ENCODE measurements around the gene DIP2C. TPM values are rescaled to one million over a fixed set of nuclear protein-coding genes. Genes with fewer than 3 reads are reported as not detected.

The DIP2C gene
- polyA plus RNA-seq, 3 donors, result 0.11 TPM; not detected in 2

DNA sequence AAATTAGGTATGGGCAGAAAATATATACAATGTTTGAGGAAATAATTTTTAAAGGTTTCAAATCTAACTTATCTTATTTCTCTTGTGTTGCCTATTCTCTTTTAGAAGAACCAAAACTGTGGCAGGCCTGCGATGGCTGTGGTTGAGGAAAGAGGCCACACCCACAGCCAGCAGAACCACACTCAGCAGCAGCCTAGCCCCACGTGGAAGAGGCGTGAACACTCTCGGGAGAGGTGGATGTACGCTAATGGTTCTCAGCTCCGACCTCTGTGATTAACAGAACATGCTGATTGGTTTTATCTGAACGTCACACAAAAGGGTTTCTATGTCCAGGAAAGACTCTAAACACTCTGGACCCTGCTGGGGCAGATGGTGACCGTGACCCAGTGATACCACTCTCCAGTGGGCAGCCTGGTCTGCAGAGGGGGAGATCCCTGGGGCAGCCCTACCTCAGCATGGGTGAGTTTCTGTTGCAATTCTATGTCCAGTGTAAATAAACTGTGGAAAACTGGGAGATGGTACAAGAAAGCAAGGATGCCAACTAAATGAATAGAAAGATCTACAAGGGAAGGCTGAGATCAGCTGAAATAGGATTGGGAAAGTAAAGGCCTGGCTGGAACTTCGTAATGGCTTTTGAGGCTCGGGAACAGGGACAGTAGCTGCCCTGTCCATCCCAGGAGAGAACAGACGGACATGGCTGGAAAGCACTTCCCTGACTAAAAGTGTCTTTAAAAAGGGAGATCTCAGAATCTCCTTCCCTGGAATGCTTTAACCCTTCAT is 26.6 kb downstream of the DIP2C start:
- no peak overlapping the region for H2AFZ ChIP-seq (ENCODE audit: insufficient read depth, low read depth, low read length, poor library complexity, severe bottlenecking)

DNA sequence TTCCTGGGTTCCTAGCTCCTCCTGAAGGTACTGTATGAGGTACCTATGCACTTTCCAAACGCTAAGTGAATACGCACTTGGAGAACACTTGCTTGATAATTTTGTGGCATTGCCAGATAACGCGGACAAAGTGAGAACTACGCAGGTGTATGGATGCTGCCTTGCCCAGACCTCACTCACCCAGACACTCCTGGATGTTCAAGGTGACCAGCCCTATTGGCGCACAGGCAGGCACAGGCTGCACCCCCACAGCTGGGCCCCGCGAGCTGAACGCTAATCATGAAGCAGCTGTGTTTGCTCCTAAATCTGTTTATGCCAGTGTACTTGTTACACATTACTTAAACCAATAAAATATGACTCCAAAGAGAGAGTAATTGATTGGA is 27.3 kb downstream of the DIP2C start:
- H3K4me1 ChIP-seq (ENCODE audit: control insufficient read depth in 1 of 2, insufficient read depth in 2 of 2, low read length in 2 of 2), result no peaks in the 10 kb centered on the region
- no peaks in the 10 kb centered on the region for H3K79me2 ChIP-seq (ENCODE audit: insufficient read depth, low read length)
- no peak overlapping the region for H2AFZ ChIP-seq (ENCODE audit: insufficient read depth, low read depth, low read length, poor library complexity, severe bottlenecking)
- DNase-seq, result no peak
- H3K4me3 Mint-ChIP-seq, result no peak overlapping the region
- H3K9me3 Mint-ChIP-seq, result peaks cover 0 to 2% (median 0%) of the 10 kb centered on the region in 7 donors
- H3K4me1 Mint-ChIP-seq, result no peaks in the 10 kb centered on the region
- no peak overlapping the region for H3K4me3 ChIP-seq (replicated peaks in 1 of 3; ENCODE audit: low read depth in 2 of 3, low read length in 3 of 3)
- H3K27me3 ChIP-seq (ENCODE audit: control insufficient read depth in 2 of 2, insufficient read depth in 2 of 2, low read length in 2 of 2), result no peaks in the 10 kb centered on the region
- whole genome bisulfite sequencing (ENCODE audit: insufficient coverage), result 93% methylated on average over 8 of the region's 9 CpGs
- no peaks in the 10 kb centered on the region for H3K36me3 Mint-ChIP-seq
- no peak overlapping the region for H3K4me2 ChIP-seq (replicated peaks; ENCODE audit: extremely low read depth, low read length, poor library complexity, severe bottlenecking)
- no peak overlapping the region for H3K27ac Mint-ChIP-seq
- intact Hi-C loops (cut with micrococcal nuclease), result no loop called here
- H3K27me3 Mint-ChIP-seq (ENCODE audit: low read depth in 3 of 3), result peaks cover 9 to 11% (median 10%) of the 10 kb centered on the region in 3 donors
- H3K36me3 ChIP-seq (replicated peaks in 1 of 2; ENCODE audit: control insufficient read depth in 1 of 2, insufficient read depth in 2 of 2, low read length in 2 of 2), result no peaks in the 10 kb centered on the region
- peaks cover 0 to 2% of the 10 kb centered on the region in 2 donors for H3K9me3 ChIP-seq (replicated peaks in 1 of 2; ENCODE audit: control insufficient read depth in 1 of 2, insufficient read depth in 1 of 2, low read length in 2 of 2)
- TF ChIP-seq, protein P1, sequence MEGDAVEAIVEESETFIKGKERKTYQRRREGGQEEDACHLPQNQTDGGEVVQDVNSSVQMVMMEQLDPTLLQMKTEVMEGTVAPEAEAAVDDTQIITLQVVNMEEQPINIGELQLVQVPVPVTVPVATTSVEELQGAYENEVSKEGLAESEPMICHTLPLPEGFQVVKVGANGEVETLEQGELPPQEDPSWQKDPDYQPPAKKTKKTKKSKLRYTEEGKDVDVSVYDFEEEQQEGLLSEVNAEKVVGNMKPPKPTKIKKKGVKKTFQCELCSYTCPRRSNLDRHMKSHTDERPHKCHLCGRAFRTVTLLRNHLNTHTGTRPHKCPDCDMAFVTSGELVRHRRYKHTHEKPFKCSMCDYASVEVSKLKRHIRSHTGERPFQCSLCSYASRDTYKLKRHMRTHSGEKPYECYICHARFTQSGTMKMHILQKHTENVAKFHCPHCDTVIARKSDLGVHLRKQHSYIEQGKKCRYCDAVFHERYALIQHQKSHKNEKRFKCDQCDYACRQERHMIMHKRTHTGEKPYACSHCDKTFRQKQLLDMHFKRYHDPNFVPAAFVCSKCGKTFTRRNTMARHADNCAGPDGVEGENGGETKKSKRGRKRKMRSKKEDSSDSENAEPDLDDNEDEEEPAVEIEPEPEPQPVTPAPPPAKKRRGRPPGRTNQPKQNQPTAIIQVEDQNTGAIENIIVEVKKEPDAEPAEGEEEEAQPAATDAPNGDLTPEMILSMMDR (IDR thresholded peaks at IDR 0.05), result no peak
- H3K27ac ChIP-seq (ENCODE audit: low read depth in 1 of 2, low read length in 2 of 2), result no peak overlapping the region
- no peak overlapping the region for H3K9ac ChIP-seq (ENCODE audit: insufficient read depth, low read length, poor library complexity, severe bottlenecking)
- no peaks in the 10 kb centered on the region for H4K20me1 ChIP-seq (ENCODE audit: insufficient read depth, low read length)

More for the DNA sequence above, 26.6 kb downstream of the DIP2C start:
- TF ChIP-seq, protein P1 (IDR thresholded peaks at IDR 0.05), result no peak
- Histone ChIP-seq H3K4me2 (replicated peaks; ENCODE audit: extremely low read depth, low read length, poor library complexity, severe bottlenecking) (no peak overlapping the region), H3K36me3 (replicated peaks in 1 of 2; ENCODE audit: control insufficient read depth in 1 of 2, insufficient read depth in 2 of 2, low read length in 2 of 2) (no peaks in the 10 kb centered on the region), H4K20me1 (ENCODE audit: insufficient read depth, low read length) (no peaks in the 10 kb centered on the region), H3K4me3 (replicated peaks in 1 of 3; ENCODE audit: low read depth in 2 of 3, low read length in 3 of 3) (no peak overlapping the region), H3K9me3 (replicated peaks in 1 of 2; ENCODE audit: control insufficient read depth in 1 of 2, insufficient read depth in 1 of 2, low read length in 2 of 2) (peaks cover 0 to 9% of the 10 kb centered on the region in 2 donors), H3K27me3 (ENCODE audit: control insufficient read depth in 2 of 2, insufficient read depth in 2 of 2, low read length in 2 of 2) (no peaks in the 10 kb centered on the region), H3K4me1 (ENCODE audit: control insufficient read depth in 1 of 2, insufficient read depth in 2 of 2, low read length in 2 of 2) (no peaks in the 10 kb centered on the region), H3K9ac (ENCODE audit: insufficient read depth, low read length, poor library complexity, severe bottlenecking) (no peak overlapping the region), H3K27ac (ENCODE audit: low read depth in 1 of 2, low read length in 2 of 2) (no peak overlapping the region), H3K79me2 (ENCODE audit: insufficient read depth, low read length) (no peaks in the 10 kb centered on the region)
- intact Hi-C loops (cut with micrococcal nuclease), result no loop called here
- Mint-ChIP-seq H3K36me3 (no peaks in the 10 kb centered on the region), H3K4me3 (no peak overlapping the region), H3K4me1 (no peaks in the 10 kb centered on the region), H3K9me3 (peaks cover 0 to 2% (median 0%) of the 10 kb centered on the region in 7 donors), H3K27ac (no peak overlapping the region), H3K27me3 (ENCODE audit: low read depth in 3 of 3) (peaks cover 9 to 11% (median 10%) of the 10 kb centered on the region in 3 donors)
- 77% methylated on average over 9 of the region's 11 CpGs for WGBS (ENCODE audit: insufficient coverage)
- no peak for DNase-seq

All from CD14-positive monocyte (primary cell).